K562 (cell line): Measurements from ENCODE around the gene AGAP1. TPM values are rescaled to one million over a fixed set of nuclear protein-coding genes. Genes with fewer than 3 reads are reported as not detected.

Experiments used
- ATAC-seq: fragments of 200-7000 bp; cut with Tn5 transposase; 3 replicates; pipeline ENCODE4 v1.9.1; 2020; ENCODE audit warnings: moderate library complexity
- BruUV-seq: library from RNA; stranded (reverse); fragments of 400-500 nt; replicated peaks from 2 replicates; lab custom pipeline; 2021; lab: Mats Ljungman, UMichigan
- CTCF ChIA-PET: fragments of 300-600 bp; formaldehyde crosslinking; extraction: SDS; loops from one replicate; lab custom pipeline; 2021; ENCODE audit warnings: low intra/inter-chr PET ratio; lab: Yijun Ruan, JAX
- POLR2A ChIA-PET: fragments of 300-600, 350-650 bp; sonication (Branson Sonifier 250); formaldehyde crosslinking; extraction: SDS; loops from one replicate; lab custom pipeline; 2021; ENCODE audit warnings: antibody characterized with exemption, inconsistent platforms; lab: Yijun Ruan, JAX
- DNase-seq, 4 experiments: peaks; one replicate each; pipeline versions ENCODE4 v3.0.0 to v3.0.0-alpha.2; 2011 to 2018; ENCODE audit warnings: low spot score in 3 of 4, mixed read lengths in 3 of 4; ENCODE audit errors: extremely low read depth in 1 of 4
- FAIRE-seq: peaks from 2 replicates; lab custom pipeline; 2011; peaks lifted over from hg19 to GRCh38; lab: Jason Lieb, UNC
- H2AFZ ChIP-seq: 2 replicates; pipeline ENCODE4 v1.6.0; 2011; ENCODE audit warnings: low read depth, low read length, control low read depth, inconsistent platforms
- H3K27ac ChIP-seq: fragments of 200-600 bp; 3 replicates; pipeline ENCODE4 v1.8.0; 2011; ENCODE audit warnings: low read depth, mild to moderate bottlenecking, control low read depth, inconsistent platforms, low read length, moderate library complexity, mixed read lengths; ENCODE audit errors: extremely low read depth
- H3K27me3 ChIP-seq, 2 experiments: fragments of 300-600 bp in 1 of 2; 2 replicates in 1 of 2; 3 replicates in 1 of 2; pipeline versions ENCODE4 v1.6.0 to v1.8.0; 2011; ENCODE audit warnings: inconsistent platforms in 2 of 2, low read length in 2 of 2, mild to moderate bottlenecking in 1 of 2, mixed read lengths in 1 of 2, moderate library complexity in 1 of 2; ENCODE audit not compliant: control insufficient read depth in 2 of 2, insufficient read depth in 2 of 2
- H3K36me3 ChIP-seq: fragments of 300-600 bp; 3 replicates; pipeline ENCODE4 v1.8.0; 2011; ENCODE audit warnings: mild to moderate bottlenecking, low read length, inconsistent platforms; ENCODE audit not compliant: control insufficient read depth, insufficient read depth
- H3K4me1 ChIP-seq, 2 experiments: fragments of 200-600 bp in 1 of 2; replicated peaks in 1 of 2; 2 replicates in 1 of 2; 3 replicates in 1 of 2; pipeline versions ENCODE4 v1.5.1 to v1.8.0; 2011; ENCODE audit warnings: inconsistent platforms in 2 of 2, low read length in 2 of 2, mild to moderate bottlenecking in 1 of 2, mixed read lengths in 1 of 2, moderate library complexity in 1 of 2; ENCODE audit not compliant: control insufficient read depth in 2 of 2, insufficient read depth in 2 of 2
- H3K4me2 ChIP-seq: 2 replicates; pipeline ENCODE4 v1.6.1; 2011; ENCODE audit warnings: low read length, control low read depth, inconsistent platforms, mixed read lengths; ENCODE audit not compliant: insufficient read depth
- H3K4me3 ChIP-seq: fragments of 200-600 bp; sonication (generic), shearing (Covaris generic); 2 replicates; pipeline ENCODE4 v1.5.1; 2016; ENCODE audit warnings: control low read depth, inconsistent platforms
- H3K79me2 ChIP-seq: fragments of 200-600 bp; 3 replicates; pipeline ENCODE4 v1.8.0; 2011; ENCODE audit warnings: low read length, inconsistent platforms; ENCODE audit not compliant: control insufficient read depth, insufficient read depth
- H3K9ac ChIP-seq, 2 experiments: 2 replicates each; pipeline versions ENCODE4 v1.6.0 to v1.6.1; 2011; ENCODE audit warnings: low read depth in 2 of 2, low read length in 2 of 2, control low read depth in 1 of 2, inconsistent platforms in 1 of 2, mild to moderate bottlenecking in 1 of 2, mixed read lengths in 1 of 2; ENCODE audit not compliant: insufficient read depth in 1 of 2
- H3K9me1 ChIP-seq: one replicate; pipeline ENCODE4 v1.6.0; 2011; ENCODE audit warnings: inconsistent platforms, mild to moderate bottlenecking, low read length, moderate library complexity; ENCODE audit not compliant: control insufficient read depth, insufficient read depth
- H3K9me3 ChIP-seq: replicated peaks from 2 replicates; pipeline ENCODE4 v1.5.1; 2011; ENCODE audit warnings: low read depth, low read length, inconsistent platforms; ENCODE audit not compliant: control insufficient read depth, insufficient read depth
- H4K20me1 ChIP-seq: replicated peaks from 2 replicates; pipeline ENCODE4 v1.6.1; 2011; ENCODE audit warnings: low read length, inconsistent platforms, mixed read lengths; ENCODE audit not compliant: control insufficient read depth, insufficient read depth
- SPI1 ChIP-seq: IDR thresholded peaks from 2 replicates; pipeline ENCODE4 v1.6.1; 2011; ENCODE audit warnings: low read depth, low read length, control low read depth, borderline replicate concordance
- ZMIZ1 ChIP-seq, 2 experiments: fragments of 150-350 bp in 1 of 2; IDR thresholded peaks; 2 replicates each; pipeline ENCODE4 v1.6.1; 2012 to 2016; ENCODE audit warnings: low read depth in 2 of 2, low read length in 2 of 2, mild to moderate bottlenecking in 1 of 2, moderate library complexity in 1 of 2
- WGBS: fragments of 100-300 bp; shearing (Covaris generic); methylation state at CpG from one replicate; pipeline ENCODE4 v1.1.6; 2016; ENCODE audit warnings: low coverage, mixed read lengths; ENCODE audit not compliant: insufficient coverage; ENCODE audit errors: missing lambda C conversion rate; 5-methylcytosine and 5-hydroxymethylcytosine counted together
- in situ Hi-C: fragments of 300-500 bp; cut with MboI; formaldehyde crosslinking; loops from 4 replicates; pipeline ENCODE4 v1.15.0; 2018; ENCODE audit warnings: inconsistent platforms, mixed read lengths
- intact Hi-C: fragments of 100-400 bp; cut with micrococcal nuclease; formaldehyde crosslinking; loops from 2 replicates; pipeline ENCODE4 v1.14.2; 2022
- polyA plus RNA-seq, 8 experiments: library from polyadenylated mRNA; depleted of rRNA in 4 of 8; stranded (reverse) in 5 of 8; unstranded in 3 of 8; fragments of >200 nt; fragmentation: Nextera tagmentation in 2 of 8; fragmentation: Illumina TruSeq in 1 of 8; extraction: Ambion mirVana in 2 of 8; extraction: Trizol in 1 of 8; gene quantifications; 2 replicates each; pipeline versions ENCODE4 v1.2.1 to v1.2.3, GENCODE V29; 2011 to 2014; ENCODE audit warnings: inconsistent platforms in 1 of 8, missing spikeins in 1 of 8
- total RNA-seq, 7 experiments: library from RNA; depleted of rRNA in 6 of 7; stranded (reverse); fragments of >200 nt in 6 of 7; fragmentation: Illumina TruSeq in 2 of 7; extraction: Trizol in 2 of 7; gene quantifications; 2 replicates each; pipeline versions ENCODE4 v1.2.1 to v1.2.3, GENCODE V29; 2011 to 2021; ENCODE audit warnings: low replicate concordance in 1 of 7

Gene AGAP1
- total and polyA plus RNA-seq, 9 of the 15 experiments (the other 6 are each of a cell fraction or from before 2014, with no cell fraction given), result 1.3 to 24.0 (median 10.6) TPM

- no peak for DNase-seq
- no peaks in the 10 kb centered on the region for H3K27me3 ChIP-seq
- intact Hi-C loops (no loop called here), in situ Hi-C loops (no loop called here)
- H3K36me3 ChIP-seq, result no peaks in the 10 kb centered on the region
- H4K20me1 ChIP-seq, result peaks cover 3% of the 10 kb centered on the region; the same call in 1 of the 2 replicates
- POLR2A ChIA-PET, result interaction anchor here (0.5 to 1.3 kb wide), 3 partner anchors 8 to 563 kb away, joined by 3 to 4 read pairs (median 3); no protein-coding TSS in a partner anchor
- H3K9me3 ChIP-seq, result no peaks in the 10 kb centered on the region
- BruUV-seq, result no TSS peak
- ATAC-seq, result no peak
- no peak overlapping the region for H3K27ac ChIP-seq
- TF ChIP-seq SPI1 (no peak), ZMIZ1 (IDR thresholded peaks at IDR 0.05; ENCODE audit: low read depth in 2 of 2, low read length in 2 of 2) (no peak)
- TF ChIP-seq, all 486 proteins: peak for 0
- Histone ChIP-seq H3K4me3 (no peak overlapping the region), H3K9ac (no peak overlapping the region), H3K4me2 (no peak overlapping the region), H2AFZ (no peak overlapping the region), H3K9me1 (no peaks in the 10 kb centered on the region), H3K79me2 (peaks cover 67% of the 10 kb centered on the region), H3K4me1 (no peaks in the 10 kb centered on the region)
- FAIRE-seq, result no peak
- CTCF ChIA-PET, result no interaction called here
- WGBS, result 84% methylated on average over 5 of the region's 7 CpGs
Observed at GRCh38 chr2:235618039-235618438, 124.2 kb downstream of the AGAP1 start.
